Sigmoid colon (tissue), 4 donors: ENCODE measurements around the gene COG7.

Experiments
- CTCF ChIP-seq, 4 experiments: fragments of 450-650 bp in 3 of 4; fragments of 200-600 bp in 1 of 4; IDR thresholded peaks; one replicate each; pipeline ENCODE4 v1.5.1; 2016 to 2019; ENCODE audit warnings: antibody characterized with exemption in 4 of 4, mild to moderate bottlenecking in 3 of 4, moderate library complexity in 2 of 4
- EP300 ChIP-seq, 4 donors: sonication (generic); formaldehyde crosslinking; IDR thresholded peaks; one replicate each; pipeline ENCODE4 v1.6.1; 2017; ENCODE audit warnings: antibody characterized with exemption in 4 of 4
- POLR2A ChIP-seq, 2 donors: fragments of 450-650 bp; IDR thresholded peaks; one replicate each; pipeline ENCODE4 v1.6.1; 2016; ENCODE audit warnings: antibody characterized with exemption in 2 of 2, mild to moderate bottlenecking in 2 of 2, moderate library complexity in 2 of 2

GRCh38 chr16:23435500-23435899, 17.5 kb downstream of the COG7 start:
- TF ChIP-seq CTCF (IDR thresholded peaks at IDR 0.05): peak; percentile 65 to 80 (median 75)
- TF ChIP-seq POLR2A (IDR thresholded peaks at IDR 0.05): no peak
- TF ChIP-seq EP300 (IDR thresholded peaks at IDR 0.05): no peak
